Measurements from ENCODE around the gene HS3ST2.
"Not testable (repeated sequence)": the region's sequence is repeated elsewhere in the genome, so short reads cannot be mapped to it uniquely, and the experiment has no call there.

The HS3ST2 gene

DNA sequence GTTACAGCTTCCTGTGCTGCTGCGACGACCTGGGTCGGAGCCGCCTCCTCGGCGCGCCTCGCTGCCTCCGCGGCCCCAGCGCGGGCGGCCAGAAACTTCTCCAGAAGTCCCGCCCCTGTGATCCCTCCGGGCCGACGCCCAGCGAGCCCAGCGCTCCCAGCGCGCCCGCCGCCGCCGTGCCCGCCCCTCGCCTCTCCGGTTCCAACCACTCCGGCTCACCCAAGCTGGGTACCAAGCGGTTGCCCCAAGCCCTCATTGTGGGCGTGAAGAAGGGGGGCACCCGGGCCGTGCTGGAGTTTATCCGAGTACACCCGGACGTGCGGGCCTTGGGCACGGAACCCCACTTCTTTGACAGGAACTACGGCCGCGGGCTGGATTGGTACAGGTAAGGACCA, 746 bp downstream of the HS3ST2 start:
- no peaks in the 10 kb centered on the region for H3K36me3 ChIP-seq (ENCODE audit: insufficient read depth, low read length)
- H3K9me3 ChIP-seq (ENCODE audit: insufficient read depth, low read length, severe bottlenecking): no peaks in the 10 kb centered on the region
- H3K79me2 ChIP-seq (ENCODE audit: insufficient read depth, low read length): no peaks in the 10 kb centered on the region
- no peak for DNase-seq
- no peaks in the 10 kb centered on the region for H4K20me1 ChIP-seq (ENCODE audit: insufficient read depth, low read length)
- no peak overlapping the region for H3K4me2 ChIP-seq (ENCODE audit: insufficient read depth, low read length)
- H3K9ac ChIP-seq (ENCODE audit: low read depth, low read length): no peak overlapping the region
- H3K4me1 ChIP-seq (ENCODE audit: insufficient read depth, low read length): no peaks in the 10 kb centered on the region
- ATAC-seq (ENCODE audit: insufficient read depth, low read depth): no peak
- TF ChIP-seq, protein P1, sequence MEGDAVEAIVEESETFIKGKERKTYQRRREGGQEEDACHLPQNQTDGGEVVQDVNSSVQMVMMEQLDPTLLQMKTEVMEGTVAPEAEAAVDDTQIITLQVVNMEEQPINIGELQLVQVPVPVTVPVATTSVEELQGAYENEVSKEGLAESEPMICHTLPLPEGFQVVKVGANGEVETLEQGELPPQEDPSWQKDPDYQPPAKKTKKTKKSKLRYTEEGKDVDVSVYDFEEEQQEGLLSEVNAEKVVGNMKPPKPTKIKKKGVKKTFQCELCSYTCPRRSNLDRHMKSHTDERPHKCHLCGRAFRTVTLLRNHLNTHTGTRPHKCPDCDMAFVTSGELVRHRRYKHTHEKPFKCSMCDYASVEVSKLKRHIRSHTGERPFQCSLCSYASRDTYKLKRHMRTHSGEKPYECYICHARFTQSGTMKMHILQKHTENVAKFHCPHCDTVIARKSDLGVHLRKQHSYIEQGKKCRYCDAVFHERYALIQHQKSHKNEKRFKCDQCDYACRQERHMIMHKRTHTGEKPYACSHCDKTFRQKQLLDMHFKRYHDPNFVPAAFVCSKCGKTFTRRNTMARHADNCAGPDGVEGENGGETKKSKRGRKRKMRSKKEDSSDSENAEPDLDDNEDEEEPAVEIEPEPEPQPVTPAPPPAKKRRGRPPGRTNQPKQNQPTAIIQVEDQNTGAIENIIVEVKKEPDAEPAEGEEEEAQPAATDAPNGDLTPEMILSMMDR (IDR thresholded peaks at IDR 0.05; ENCODE audit: borderline replicate concordance, extremely low read depth, low read length, poor library complexity, severe bottlenecking): no peak
- H3K27me3 ChIP-seq (ENCODE audit: insufficient read depth, low read length, poor library complexity): no peaks in the 10 kb centered on the region
- H2AFZ ChIP-seq (ENCODE audit: low read depth, low read length): no peak overlapping the region
- H3K4me3 ChIP-seq (ENCODE audit: low read depth in 1 of 2, low read length in 2 of 2): no peak overlapping the region
- H3K27ac ChIP-seq (ENCODE audit: low read length): no peak overlapping the region

DNA sequence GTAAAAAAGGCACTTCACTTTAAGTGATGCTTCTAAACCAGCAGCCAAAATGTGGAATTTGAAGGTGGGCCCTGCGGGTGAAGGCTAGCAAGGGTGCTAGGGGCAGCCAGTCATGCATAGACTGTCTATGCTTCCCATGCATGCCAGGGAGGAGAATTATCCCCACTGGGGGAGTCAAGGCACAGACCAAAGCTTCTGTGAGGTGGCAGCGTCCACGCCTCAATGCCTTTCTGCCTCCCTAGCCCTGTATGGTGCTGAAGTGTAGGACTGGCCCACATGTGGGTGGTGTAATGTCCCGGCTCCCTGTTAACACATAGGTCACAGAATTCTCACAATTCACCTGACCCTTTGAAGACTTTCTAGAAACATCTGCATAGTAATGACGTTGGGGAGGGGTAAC, 1.9 kb downstream of the HS3ST2 start:
- no peak overlapping the region for H3K4me2 ChIP-seq (ENCODE audit: insufficient read depth, low read length)
- H3K9ac ChIP-seq (ENCODE audit: low read depth, low read length): no peak overlapping the region
- DNase-seq (no peak), ATAC-seq (ENCODE audit: insufficient read depth, low read depth) (no peak)
- TF ChIP-seq EZH2 (IDR thresholded peaks at IDR 0.05; ENCODE audit: borderline replicate concordance, low read depth, low read length, severe bottlenecking): no peak
- TF ChIP-seq, protein P1 (IDR thresholded peaks at IDR 0.05; ENCODE audit: borderline replicate concordance, extremely low read depth, low read length, poor library complexity, severe bottlenecking): no peak
- no peak overlapping the region for H3K4me3 ChIP-seq (ENCODE audit: low read depth in 1 of 2, low read length in 2 of 2)
- no peaks in the 10 kb centered on the region for H4K20me1 ChIP-seq (ENCODE audit: insufficient read depth, low read length)
- no peak overlapping the region for H3K27ac ChIP-seq (ENCODE audit: low read length)
- H2AFZ ChIP-seq (ENCODE audit: low read depth, low read length): no peak overlapping the region
- H3K36me3 ChIP-seq (ENCODE audit: insufficient read depth, low read length): no peaks in the 10 kb centered on the region
- no peaks in the 10 kb centered on the region for H3K27me3 ChIP-seq (ENCODE audit: insufficient read depth, low read length, poor library complexity)
- H3K4me1 ChIP-seq (ENCODE audit: insufficient read depth, low read length): no peaks in the 10 kb centered on the region
- H3K79me2 ChIP-seq (ENCODE audit: insufficient read depth, low read length): no peaks in the 10 kb centered on the region
- H3K9me3 ChIP-seq (ENCODE audit: insufficient read depth, low read length, severe bottlenecking): no peaks in the 10 kb centered on the region

DNA sequence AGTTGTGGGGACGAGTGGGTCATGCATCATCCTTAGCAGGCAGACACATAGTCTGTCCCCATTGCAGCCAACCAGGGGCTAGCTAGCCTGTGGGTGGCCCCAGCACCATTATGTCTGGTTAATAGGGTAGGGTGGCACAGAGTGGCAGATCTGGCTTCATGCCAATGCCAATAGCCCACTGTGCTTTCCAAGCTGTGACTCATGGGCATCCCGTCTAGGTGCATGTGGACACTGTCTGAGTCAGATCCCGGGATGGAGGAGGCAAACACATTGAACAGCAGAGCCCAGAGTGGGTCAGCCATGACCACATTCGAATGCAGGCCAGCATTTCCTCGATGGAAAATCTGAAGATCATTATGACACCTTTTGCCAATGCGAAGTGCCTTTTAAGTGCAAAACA, 2.5 kb downstream of the HS3ST2 start:
- Histone ChIP-seq H3K36me3 (ENCODE audit: insufficient read depth, low read length) (no peaks in the 10 kb centered on the region), H3K79me2 (ENCODE audit: insufficient read depth, low read length) (no peaks in the 10 kb centered on the region), H3K9me3 (ENCODE audit: insufficient read depth, low read length, severe bottlenecking) (no peaks in the 10 kb centered on the region), H3K4me2 (ENCODE audit: insufficient read depth, low read length) (no peak overlapping the region), H3K4me3 (ENCODE audit: low read depth in 1 of 2, low read length in 2 of 2) (no peak overlapping the region), H3K4me1 (ENCODE audit: insufficient read depth, low read length) (no peaks in the 10 kb centered on the region), H2AFZ (ENCODE audit: low read depth, low read length) (no peak overlapping the region), H3K27me3 (ENCODE audit: insufficient read depth, low read length, poor library complexity) (no peaks in the 10 kb centered on the region), H3K27ac (ENCODE audit: low read length) (no peak overlapping the region), H3K9ac (ENCODE audit: low read depth, low read length) (no peak overlapping the region), H4K20me1 (ENCODE audit: insufficient read depth, low read length) (no peaks in the 10 kb centered on the region)
- TF ChIP-seq EZH2 (IDR thresholded peaks at IDR 0.05; ENCODE audit: borderline replicate concordance, low read depth, low read length, severe bottlenecking): no peak
- TF ChIP-seq, protein P1 (IDR thresholded peaks at IDR 0.05; ENCODE audit: borderline replicate concordance, extremely low read depth, low read length, poor library complexity, severe bottlenecking): no peak
- ATAC-seq (ENCODE audit: insufficient read depth, low read depth): no peak
- DNase-seq: no peak

DNA sequence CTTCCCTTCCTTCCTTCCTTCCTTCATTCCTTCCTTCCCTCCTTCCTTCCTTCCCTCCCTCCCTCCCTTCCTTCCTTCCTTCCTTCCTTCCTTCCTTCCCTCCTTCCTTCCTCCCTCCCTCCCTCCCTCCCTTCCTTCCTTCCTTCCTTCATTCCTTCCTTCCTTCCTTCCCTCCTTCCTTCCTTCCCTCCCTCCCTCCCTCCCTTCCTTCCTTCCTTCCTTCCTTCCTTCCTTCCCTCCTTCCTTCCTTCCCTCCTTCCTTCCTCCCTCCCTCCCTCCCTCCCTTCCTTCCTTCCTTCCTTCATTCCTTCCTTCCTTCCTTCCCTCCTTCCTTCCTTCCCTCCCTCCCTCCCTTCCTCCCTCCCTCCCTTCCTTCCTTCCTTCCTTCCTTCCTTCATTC, 4.8 kb downstream of the HS3ST2 start:
- not testable (repeated sequence) for H3K27me3 ChIP-seq (ENCODE audit: insufficient read depth, low read length, poor library complexity); H3K9me3 ChIP-seq (ENCODE audit: insufficient read depth, low read length, severe bottlenecking); DNase-seq; H4K20me1 ChIP-seq (ENCODE audit: insufficient read depth, low read length); H3K4me1 ChIP-seq (ENCODE audit: insufficient read depth, low read length); H3K27ac ChIP-seq (ENCODE audit: low read length); H2AFZ ChIP-seq (ENCODE audit: low read depth, low read length); ATAC-seq (ENCODE audit: insufficient read depth, low read depth); H3K36me3 ChIP-seq (ENCODE audit: insufficient read depth, low read length); H3K9ac ChIP-seq (ENCODE audit: low read depth, low read length); H3K4me2 ChIP-seq (ENCODE audit: insufficient read depth, low read length); H3K79me2 ChIP-seq (ENCODE audit: insufficient read depth, low read length); H3K4me3 ChIP-seq (ENCODE audit: low read depth in 1 of 2, low read length in 2 of 2)

All from DND-41 (cell line).